Measurements from ENCODE around the gene ANKRD29.

- TF ChIP-seq CTCF (conservative IDR thresholded peaks at IDR 0.05) (no peak), EZH2 (IDR thresholded peaks at IDR 0.05; ENCODE audit: low read depth) (no peak)
Measured at GRCh38 chr18:23631312-23631711, 31.4 kb downstream of the ANKRD29 start.
